GM12892 (cell line): ENCODE results near the gene MEGF11.

Experiments
- DNase-seq: peaks from one replicate; pipeline ENCODE4 v3.0.0; 2011; ENCODE audit not compliant: insufficient read length
- FAIRE-seq: peaks from 2 replicates; lab custom pipeline; 2011; peaks lifted over from hg19 to GRCh38; lab: Jason Lieb, UNC
- POLR2A ChIP-seq: IDR thresholded peaks from 2 replicates; pipeline ENCODE4 v1.6.1; 2011; ENCODE audit warnings: low read depth, low read length, control low read depth
- POLR2AphosphoS5 ChIP-seq: IDR thresholded peaks from 2 replicates; pipeline ENCODE4 v1.6.1; 2011; ENCODE audit warnings: low read depth, low read length, control low read depth
- TAF1 ChIP-seq: IDR thresholded peaks from 2 replicates; pipeline ENCODE4 v1.6.1; 2011; ENCODE audit warnings: low read depth, mild to moderate bottlenecking, control low read depth, low read length, borderline replicate concordance

MEGF11 gene

DNA sequence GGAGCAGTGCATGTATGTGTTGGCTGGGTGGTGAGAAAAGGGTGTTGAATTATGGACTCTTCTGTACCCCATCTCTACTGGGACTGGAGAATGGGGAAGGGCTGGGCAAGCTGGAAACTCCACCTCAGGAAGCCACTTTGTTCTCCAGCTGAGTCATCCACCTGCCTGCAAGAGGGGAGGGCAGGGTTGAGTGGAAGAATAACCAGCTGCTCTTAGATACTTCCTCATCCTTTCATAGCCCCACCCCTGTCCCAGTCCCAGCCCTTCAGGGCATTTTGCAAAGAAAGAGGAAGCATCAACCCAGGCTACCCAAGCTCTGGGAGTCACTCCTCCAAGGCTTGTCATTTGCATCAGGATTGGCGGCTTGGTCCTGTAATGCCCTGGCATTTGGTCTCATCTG lies 351.2 kb downstream of the MEGF11 start:
- FAIRE-seq = peak; percentile 70
- DNase-seq = peak; percentile 47
- TF ChIP-seq POLR2AphosphoS5 (no peak), TAF1 (no peak), POLR2A (no peak)

DNA sequence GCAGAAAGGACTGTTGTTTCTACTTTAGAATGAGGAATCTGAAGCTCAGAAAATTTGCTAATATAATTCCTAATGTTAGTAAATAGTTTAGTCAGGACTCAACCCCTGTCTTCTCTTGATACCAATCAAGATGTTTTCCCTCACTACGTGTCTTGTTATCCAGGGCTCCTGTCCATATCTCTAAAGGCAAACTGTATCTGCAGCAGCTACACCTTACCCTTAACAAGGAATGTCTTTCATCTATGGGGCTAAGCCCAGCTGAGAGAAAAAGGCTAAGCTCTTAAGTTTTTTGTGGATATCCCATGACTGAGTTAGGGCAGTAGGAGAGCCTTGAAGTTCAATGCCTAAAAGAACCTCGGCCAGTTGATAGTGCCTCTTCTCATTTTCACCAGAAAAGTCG lies 351.7 kb downstream of the MEGF11 start:
- no peak for DNase-seq
- TF ChIP-seq TAF1 (no peak), POLR2AphosphoS5 (no peak), POLR2A (no peak)
- FAIRE-seq = no peak

GRCh38 chr15:65901336-65901735 lies 352.2 kb downstream of the MEGF11 start:
- DNase-seq (no peak), FAIRE-seq (no peak)
- TF ChIP-seq POLR2A = no peak
- no peak for TF ChIP-seq TAF1
- no peak for TF ChIP-seq POLR2AphosphoS5

DNA sequence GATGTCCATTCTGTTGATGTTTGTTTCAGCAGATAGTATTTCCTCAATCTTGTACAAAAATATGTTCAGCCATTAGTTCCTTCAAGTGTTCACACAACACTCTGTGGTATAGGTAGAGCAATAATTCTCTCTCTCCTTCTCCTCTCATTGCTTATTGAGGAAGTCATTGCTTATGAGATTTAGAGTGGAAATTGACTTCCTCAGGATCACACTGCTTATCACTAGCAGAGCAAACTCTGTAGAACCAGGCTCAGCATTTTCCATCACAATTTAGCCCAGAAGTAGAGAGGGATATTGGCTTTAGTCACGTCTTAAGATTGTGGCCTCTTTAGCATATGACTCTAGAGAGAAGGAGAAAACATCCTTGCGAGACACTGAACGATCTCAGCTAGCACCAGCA lies 353.1 kb downstream of the MEGF11 start:
- no peak for TF ChIP-seq POLR2A
- TF ChIP-seq TAF1 = no peak
- no peak for DNase-seq
- FAIRE-seq = no peak

GRCh38 chr15:65896236-65896635 lies 357.3 kb downstream of the MEGF11 start:
- no peak for DNase-seq
- FAIRE-seq = no peak
- no peak for TF ChIP-seq TAF1
- TF ChIP-seq POLR2AphosphoS5 = no peak
- no peak for TF ChIP-seq POLR2A

DNA sequence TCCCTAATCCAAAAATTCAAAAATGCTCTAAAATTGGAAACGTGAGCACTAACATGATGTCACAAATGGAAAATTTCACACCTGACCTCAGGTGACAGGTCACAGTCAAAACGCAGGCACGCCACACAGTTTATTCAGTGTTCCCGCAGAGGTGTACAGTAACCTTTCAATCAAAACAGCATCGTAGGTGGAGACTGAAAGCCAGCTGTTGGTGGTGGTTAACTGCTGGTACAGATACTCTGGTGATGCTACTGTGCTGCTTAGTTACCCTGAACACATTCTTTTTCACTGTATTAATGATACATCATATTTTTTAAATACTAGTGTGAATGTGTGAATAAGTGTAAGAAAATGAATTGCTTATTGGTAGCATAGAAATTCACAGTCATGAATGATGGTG lies 360.5 kb downstream of the MEGF11 start:
- DNase-seq (no peak), FAIRE-seq (no peak)
- TF ChIP-seq POLR2A = no peak
- no peak for TF ChIP-seq TAF1
- no peak for TF ChIP-seq POLR2AphosphoS5

- TF ChIP-seq POLR2AphosphoS5 (no peak), TAF1 (no peak), POLR2A (no peak)
- FAIRE-seq (peak; percentile 81), DNase-seq (no peak)
These were observed 364.6 kb downstream of the MEGF11 start for GRCh38 chr15:65888981-65889380.

DNA sequence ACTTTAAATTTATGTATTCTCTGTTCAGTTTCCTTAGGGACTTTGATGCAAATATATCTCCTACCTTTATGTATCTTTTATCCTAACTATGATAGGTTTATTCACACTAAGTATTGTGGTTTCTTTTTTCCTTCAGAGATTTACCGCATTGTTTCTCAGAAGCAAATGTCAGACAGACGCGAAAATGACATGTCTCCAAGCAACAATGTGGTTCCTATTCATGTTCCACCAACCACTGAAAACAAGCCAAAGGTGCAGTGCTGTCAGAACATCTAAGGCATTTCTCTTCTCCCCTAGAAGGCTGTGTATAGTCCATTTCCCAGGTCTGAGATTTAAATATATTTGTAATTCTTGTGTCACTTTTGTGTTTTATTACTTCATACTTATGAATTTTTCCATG lies 366.0 kb downstream of the MEGF11 start:
- DNase-seq = no peak
- FAIRE-seq = peak; percentile 40
- no peak for TF ChIP-seq POLR2A
- no peak for TF ChIP-seq TAF1
- no peak for TF ChIP-seq POLR2AphosphoS5

- DNase-seq (no peak), FAIRE-seq (no peak)
- no peak for TF ChIP-seq TAF1
- TF ChIP-seq POLR2AphosphoS5 = no peak
- TF ChIP-seq POLR2A = no peak
These were observed 367.8 kb downstream of the MEGF11 start for GRCh38 chr15:65885668-65886218.

DNA sequence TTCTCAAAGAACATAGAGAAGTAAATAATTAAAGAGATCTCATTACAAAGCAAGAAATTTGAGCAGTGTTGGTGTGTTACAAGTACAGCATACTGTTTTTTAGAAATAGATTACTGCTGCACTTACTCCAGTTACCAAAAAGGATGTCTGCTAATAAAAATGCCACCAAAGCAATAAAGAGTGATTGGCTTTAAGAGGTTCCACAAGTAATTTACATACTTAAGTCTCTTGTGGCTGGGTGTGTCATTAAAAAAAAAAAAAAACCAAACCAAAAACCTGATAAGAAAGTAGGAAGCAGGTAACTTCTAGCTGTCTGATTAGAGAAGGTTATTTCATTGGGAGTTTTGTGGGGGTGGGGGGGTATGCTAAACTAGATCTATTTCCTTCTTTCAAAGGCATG lies 369.0 kb downstream of the MEGF11 start:
- DNase-seq = no peak
- TF ChIP-seq POLR2AphosphoS5 (no peak), POLR2A (no peak), TAF1 (no peak)
- no peak for FAIRE-seq

- DNase-seq (no peak), FAIRE-seq (no peak)
- no peak for TF ChIP-seq POLR2AphosphoS5
- no peak for TF ChIP-seq POLR2A
- no peak for TF ChIP-seq TAF1
These were observed 370.0 kb downstream of the MEGF11 start for GRCh38 chr15:65883571-65883970.

- no peak for TF ChIP-seq TAF1
- TF ChIP-seq POLR2A = no peak
- no peak for TF ChIP-seq POLR2AphosphoS5
- DNase-seq = no peak
- FAIRE-seq = peak; percentile 30
These were observed 371.6 kb downstream of the MEGF11 start for GRCh38 chr15:65881766-65882434.
